Stimulated activated CD8-positive, alpha-beta memory T cell treated with anti-CD3 and anti-CD28 coated beads, Interleukin-4, amount 100 ng/mL, for 4 hours (primary cell): ENCODE measurements around the gene SRRM1.
A peak's percentile ranks its signal among the peaks of the same experiment; 100 is the strongest.
"Not testable (repeated sequence)": the region's sequence is repeated elsewhere in the genome, so short reads cannot be mapped to it uniquely, and the experiment has no call there.

Source experiments
- DNase-seq, 2 donors: peaks; one replicate each; pipeline ENCODE4 v3.0.0-alpha.2; 2020; ENCODE audit warnings: low read depth in 2 of 2, low spot score in 1 of 2

The SRRM1 gene

GRCh38 chr1:24643363-24644099 lies 429 bp downstream of the SRRM1 start:
- DNase-seq: no peak

GRCh38 chr1:24644100-24644384 lies 940 bp downstream of the SRRM1 start:
- peak in 1 of 2 donors; percentile 0 for DNase-seq

GRCh38 chr1:24648919-24649318 lies 5.8 kb downstream of the SRRM1 start:
- no peak for DNase-seq

- no peak for DNase-seq
Measured at GRCh38 chr1:24652382-24652781, 9.3 kb downstream of the SRRM1 start.

- no peak for DNase-seq
Measured at GRCh38 chr1:24654010-24654409, 10.9 kb downstream of the SRRM1 start.

GRCh38 chr1:24656046-24656445 lies 12.9 kb downstream of the SRRM1 start:
- no peak for DNase-seq

DNA sequence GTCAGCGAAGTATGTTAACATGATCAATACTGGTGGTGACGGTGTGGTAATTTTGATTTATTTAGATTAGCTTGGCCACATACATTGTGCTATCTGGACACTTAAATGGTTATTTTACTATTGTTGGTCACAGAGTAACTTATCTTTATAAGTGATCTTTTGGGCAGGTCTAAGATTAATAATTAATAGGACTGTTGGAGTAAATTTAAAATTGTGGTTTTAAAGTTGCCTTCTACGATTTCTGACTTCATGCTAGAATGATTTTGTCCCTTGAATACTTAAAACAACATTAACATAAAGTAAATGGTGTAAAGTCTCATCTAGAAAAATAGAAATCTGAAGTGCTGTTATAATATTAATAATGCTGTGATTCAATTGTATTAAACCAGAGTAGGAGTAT lies 14.7 kb downstream of the SRRM1 start:
- no peak for DNase-seq

DNA sequence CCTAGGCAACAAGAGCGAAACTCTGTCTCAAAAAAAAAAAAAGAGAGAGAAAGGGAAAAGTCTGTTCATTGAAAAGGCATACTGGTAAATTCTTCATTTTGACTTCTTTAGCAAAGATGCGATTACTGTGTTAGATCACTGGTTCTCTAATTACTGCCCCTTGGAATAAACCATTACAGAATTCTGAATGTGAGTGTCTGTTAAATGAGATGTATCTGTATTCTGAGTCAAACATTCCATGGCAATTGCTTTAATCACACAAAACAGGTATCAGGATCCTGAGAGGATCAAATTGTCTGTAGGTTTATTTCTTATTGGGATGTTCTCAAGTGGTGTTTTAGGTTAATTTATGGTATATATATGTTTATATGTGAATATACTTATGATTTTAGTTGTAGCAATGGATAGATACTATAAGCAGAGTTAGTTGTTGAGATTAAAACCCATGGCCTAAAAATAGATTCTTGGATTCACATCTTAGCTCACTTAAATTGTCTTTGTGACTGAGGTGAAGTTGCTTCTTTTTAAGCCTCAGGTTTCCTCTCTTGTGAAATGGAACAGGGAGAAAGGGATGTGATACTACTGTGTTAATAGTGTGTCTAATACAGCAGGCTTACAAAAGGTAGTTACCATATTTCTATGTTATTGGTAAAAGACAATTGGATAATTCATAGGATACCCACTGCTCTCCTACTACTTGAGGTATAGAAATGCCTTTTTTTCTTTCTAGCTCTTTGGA lies 16.2 kb downstream of the SRRM1 start:
- no peak for DNase-seq

GRCh38 chr1:24659993-24660665 lies 17.0 kb downstream of the SRRM1 start:
- no peak for DNase-seq

DNA sequence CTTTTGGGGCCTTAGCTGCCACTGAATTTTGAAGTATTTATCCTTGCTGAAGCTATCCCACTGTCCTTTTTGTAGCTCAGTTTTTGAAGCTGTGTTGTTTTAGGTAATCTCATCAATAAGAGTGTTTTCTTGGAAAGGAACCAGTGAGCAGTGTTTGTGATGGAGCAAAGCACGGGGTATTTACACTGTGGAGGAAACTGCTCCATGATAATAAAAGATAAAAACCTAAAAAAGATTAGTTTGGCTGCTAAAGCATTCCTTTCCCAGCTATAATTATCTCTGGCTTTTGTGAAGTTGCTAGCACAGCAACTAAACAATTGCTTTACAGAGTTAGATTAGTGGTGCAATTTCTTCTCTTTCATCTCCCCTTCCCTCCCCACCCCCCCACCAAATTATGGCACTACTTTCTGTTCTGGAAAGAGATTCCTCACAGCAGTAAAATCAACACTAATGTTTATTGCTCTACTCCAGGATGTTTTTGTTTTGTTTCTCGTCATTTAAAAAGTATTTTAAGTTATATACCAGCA lies 21.5 kb downstream of the SRRM1 start:
- no peak for DNase-seq

- no peak for DNase-seq
Measured at GRCh38 chr1:24666794-24667193, 23.7 kb downstream of the SRRM1 start.

GRCh38 chr1:24671372-24671771 lies 28.3 kb downstream of the SRRM1 start:
- not testable (repeated sequence) for DNase-seq

GRCh38 chr1:24672686-24673085 lies 29.6 kb downstream of the SRRM1 start:
- DNase-seq: not testable (repeated sequence)

DNA sequence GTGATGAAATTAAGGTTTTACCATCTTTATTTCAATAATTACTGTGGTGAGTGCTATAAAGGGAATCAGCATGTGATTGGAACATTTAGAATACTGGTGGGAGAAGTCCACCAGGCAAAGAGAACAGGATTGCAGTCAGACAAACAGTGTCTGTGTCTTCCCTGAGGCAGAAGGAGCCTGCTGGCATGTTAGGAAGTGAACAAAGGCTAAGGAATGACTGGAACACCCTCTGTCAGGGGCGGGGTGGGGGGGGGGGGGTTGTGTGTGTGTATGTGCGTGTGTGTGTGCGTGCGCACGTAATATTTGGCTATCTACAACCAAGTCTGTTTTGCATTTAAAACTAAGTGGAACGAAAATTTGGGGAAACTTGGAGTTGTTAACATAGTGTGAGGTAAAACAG lies 30.2 kb downstream of the SRRM1 start:
- no peak for DNase-seq

DNA sequence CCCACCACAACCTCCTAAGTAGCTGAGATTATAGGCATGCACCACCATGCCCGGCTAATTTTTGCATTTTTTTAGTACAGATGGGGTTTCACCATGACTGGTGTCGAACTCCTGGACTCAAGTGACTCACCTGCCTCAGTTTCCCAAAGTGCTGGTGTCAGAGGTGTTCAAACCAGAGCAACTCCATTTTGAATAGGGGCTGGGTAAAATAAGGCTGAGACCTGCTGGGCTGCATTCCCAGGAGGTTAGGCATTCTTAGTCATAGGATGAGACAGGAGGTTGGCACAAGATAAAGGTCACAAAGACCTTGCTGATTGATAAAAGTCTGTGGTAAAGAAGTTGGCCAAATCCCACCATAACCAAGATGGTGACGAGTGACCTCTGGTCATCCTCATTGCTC lies 35.3 kb downstream of the SRRM1 start:
- DNase-seq: not testable (repeated sequence)

DNA sequence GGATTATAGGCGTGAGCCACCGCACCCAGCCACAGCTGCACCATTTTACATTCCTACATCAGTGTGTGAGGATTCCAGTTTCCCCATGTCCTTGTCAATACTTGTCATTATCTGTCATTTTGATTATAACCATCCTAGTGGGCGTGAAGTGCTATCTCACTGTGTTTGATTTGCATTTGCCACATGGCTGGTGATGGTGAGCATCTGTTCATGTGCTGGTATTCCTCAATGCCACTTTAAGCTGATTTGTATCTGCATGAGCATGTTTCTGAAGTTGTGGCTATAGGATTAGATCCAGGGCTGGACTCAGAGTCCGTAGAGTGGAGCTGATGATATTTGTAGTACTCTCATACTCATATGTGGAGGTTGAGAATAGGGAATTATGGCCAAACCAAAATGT lies 36.6 kb downstream of the SRRM1 start:
- no peak for DNase-seq

GRCh38 chr1:24683713-24684162 lies 40.6 kb downstream of the SRRM1 start:
- no peak for DNase-seq

DNA sequence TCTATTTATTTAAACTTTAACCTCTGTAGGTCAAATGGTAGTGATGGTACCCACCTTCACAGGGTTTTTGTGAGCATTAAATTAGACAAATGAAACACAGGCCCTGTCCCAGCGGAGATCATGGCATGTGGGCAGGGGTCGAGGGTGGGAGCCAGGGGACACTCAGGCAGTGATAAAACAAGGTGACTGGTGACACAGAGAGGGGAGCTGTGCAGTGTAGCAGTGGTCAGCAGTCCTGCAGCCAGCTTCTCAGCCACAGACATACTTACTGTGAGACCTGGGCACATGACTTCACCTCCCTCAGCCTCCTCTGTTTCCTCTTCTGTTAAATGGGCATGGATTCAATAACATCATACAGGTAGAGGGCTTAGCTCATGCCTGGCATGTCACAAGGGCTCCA lies 44.9 kb downstream of the SRRM1 start:
- DNase-seq: no peak

DNA sequence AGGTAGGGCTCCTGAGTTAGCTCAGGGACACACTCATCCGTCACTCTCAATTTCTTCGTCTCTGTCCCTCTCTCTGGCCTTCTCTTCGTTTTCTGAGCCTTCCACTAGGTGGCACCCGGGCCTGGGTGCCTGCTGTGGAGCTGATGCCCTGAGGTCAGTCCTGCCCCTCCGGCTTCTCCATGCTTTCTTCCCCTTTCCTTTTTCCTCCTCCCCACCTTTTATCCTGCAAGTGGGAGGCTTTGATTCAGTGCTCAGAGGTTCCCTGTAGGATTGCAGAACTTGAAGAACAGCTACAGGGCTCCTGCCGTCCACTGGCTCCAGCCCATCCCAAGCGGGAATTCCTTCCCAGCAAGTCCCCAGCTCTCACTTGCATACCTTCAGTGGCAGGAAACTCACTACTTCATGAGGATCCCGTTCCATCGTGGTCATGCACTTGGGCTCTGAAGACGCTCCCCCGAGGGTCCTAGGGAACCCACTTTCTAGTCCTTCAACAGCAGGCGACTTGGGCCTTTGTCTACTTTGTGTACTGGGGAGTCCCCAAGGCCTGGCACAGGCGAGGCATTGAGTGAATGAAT lies 45.6 kb downstream of the SRRM1 start:
- DNase-seq: peak; percentile 11 to 20

GRCh38 chr1:24691051-24691450 lies 47.9 kb downstream of the SRRM1 start:
- no peak for DNase-seq

- DNase-seq: no peak
Measured at GRCh38 chr1:24692351-24692980, 49.4 kb downstream of the SRRM1 start.
